ENCODE data around the gene TMOD1. TPM values are rescaled to one million over a fixed set of nuclear protein-coding genes. Genes with fewer than 3 reads are reported as not detected.
"Not testable (repeated sequence)": the region's sequence is repeated elsewhere in the genome, so short reads cannot be mapped to it uniquely, and the experiment has no call there.

Gene TMOD1
- total RNA-seq, 1 experiment from 2014 or later = 3.0 TPM

DNA sequence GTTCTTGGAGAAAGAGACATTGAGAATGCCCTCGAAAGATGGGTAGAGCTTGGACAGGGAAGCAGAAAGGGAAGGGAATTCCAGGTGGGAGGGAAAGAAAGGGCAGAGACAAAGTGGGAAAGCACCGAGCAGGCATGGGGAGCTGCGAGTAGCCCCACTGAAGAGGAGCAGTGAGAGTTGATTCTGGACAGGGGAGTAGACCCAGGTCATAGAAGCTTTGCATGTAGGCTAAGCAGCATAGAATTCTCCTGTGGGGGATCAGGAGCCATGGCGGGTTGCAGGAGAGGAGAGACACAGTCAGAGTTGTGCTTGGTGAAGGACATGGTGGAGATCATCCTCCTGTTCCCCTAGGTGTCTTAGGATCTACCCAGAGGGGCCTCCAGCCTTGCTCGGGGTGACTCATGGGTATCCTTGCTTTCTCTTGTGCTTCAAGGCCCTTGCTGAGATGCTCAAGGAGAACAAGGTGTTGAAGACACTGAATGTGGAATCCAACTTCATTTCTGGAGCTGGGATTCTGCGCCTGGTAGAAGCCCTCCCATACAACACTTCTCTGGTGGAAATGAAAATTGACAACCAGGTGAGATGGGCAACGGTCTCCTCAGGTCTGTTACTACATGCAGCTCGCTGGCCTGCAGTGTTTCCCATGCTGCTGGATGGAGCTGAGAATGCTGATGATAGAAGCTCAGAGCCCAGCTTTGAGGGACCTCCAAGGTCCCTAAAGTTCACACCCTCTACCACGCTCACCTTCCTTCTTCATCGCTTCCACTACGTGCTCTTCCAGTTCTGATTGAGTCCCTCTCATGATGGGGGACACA lies 67.2 kb downstream of the TMOD1 start:
- DNase-seq (ENCODE audit: low read depth, low spot score) = no peak
- in situ Hi-C loops (cut with HindIII; ENCODE audit: low pct_unique_long_range_greater_than_20kb, low sequenced_read_pairs) = no loop called here

DNA sequence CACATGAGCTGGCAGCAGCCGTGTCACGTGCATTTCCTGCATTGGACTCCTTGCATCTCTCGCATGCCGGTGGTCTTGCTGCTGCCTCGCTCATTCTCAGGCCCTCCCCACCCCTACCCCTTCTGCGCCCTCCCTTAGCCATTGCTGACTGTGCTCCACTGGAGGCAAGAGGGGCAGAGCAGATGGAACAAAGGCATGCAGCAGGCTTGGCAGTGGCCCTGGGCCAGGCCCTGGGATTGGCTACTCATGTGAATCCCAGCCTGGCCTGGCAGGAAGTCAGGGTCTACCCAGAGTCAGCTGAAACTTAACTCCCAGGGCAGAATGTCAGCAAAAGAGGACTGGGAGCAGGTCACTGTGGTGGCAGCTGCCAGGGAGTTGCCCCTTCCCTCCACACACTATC lies 69.4 kb downstream of the TMOD1 start:
- in situ Hi-C loops (cut with HindIII; ENCODE audit: low pct_unique_long_range_greater_than_20kb, low sequenced_read_pairs) = no loop called here
- DNase-seq (ENCODE audit: low read depth, low spot score) = peak; percentile 42

DNA sequence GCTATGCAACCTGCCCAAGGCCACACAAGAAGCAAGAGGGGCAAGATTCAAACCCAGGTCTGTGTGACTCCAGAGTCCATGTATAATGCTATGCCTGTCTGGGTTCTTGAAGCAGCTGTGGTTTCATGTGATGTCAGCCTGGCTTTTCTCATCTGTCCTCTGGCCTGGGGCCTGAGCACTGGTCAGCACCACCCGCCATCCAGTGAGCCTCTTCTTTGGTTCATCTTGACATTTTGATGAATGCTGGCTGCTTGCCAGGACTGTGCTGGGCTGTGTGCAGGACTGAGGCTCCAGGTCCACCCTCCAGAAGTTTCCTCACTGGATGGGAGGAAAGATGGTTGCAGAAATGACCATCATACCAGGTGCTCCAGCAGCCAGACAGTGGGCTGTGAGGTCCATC lies 70.2 kb downstream of the TMOD1 start:
- in situ Hi-C loops (cut with HindIII; ENCODE audit: low pct_unique_long_range_greater_than_20kb, low sequenced_read_pairs) = no loop called here
- DNase-seq (ENCODE audit: low read depth, low spot score) = peak; percentile 60

DNA sequence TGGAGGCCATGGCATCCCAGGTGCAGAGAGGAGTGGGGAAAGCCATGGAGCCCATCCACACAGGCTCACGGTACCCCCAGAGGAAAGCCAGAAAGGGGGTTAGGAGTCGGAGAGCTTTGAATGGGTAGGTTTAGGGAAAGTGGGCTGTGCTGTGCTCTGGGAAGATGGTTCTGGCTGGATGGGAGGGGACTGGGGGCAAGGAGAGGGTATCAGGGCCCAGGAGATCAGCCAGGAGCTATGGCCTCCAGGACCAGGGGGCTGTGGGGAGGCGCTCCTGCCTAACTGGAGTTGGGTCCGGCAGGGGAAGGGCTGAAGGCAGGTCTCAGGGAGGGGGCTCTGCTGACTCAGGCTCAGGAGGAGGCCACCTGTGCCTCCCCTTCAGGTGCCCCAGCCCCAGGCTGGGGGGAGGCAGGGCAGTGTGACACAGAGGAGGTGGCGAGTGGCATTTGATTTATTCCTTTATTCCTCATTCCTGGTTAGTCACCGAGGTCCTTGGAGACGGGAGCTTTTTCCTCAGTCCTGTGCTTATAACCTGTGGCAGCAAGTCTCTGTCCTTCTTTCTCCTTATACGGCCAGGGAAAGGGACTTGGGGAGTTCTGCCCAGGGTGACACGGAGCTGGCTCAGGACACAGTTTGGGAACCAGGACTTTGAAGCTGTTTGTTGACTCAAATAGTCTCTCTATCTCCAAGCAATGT lies 70.9 kb downstream of the TMOD1 start:
- no peak for DNase-seq (ENCODE audit: low read depth, low spot score)
- in situ Hi-C loops (cut with HindIII; ENCODE audit: low pct_unique_long_range_greater_than_20kb, low sequenced_read_pairs) = no loop called here

DNA sequence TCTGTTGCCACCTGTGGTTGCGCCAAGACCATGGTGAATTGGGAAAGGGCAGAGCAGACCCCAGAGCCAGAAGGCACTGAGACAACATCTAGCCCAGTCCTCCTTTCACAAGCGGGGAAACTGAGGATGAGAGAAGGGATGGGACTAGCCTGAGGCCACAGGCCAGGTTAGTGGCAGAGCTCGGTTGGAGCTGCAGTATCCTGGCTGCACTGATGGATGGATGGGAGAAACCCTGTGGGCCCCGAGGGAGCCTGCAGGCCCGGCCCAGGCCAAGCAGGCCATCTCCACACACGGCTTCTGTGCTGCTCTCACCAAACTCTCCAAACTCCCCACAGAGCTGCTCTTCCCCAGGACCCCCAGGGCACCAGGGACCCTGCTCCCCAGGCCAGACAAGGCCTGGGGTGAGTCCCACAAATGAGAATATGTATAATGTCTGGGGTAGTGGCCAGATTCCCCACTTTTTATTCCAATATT lies 71.5 kb downstream of the TMOD1 start:
- no peak for DNase-seq (ENCODE audit: low read depth, low spot score)
- in situ Hi-C loops (cut with HindIII; ENCODE audit: low pct_unique_long_range_greater_than_20kb, low sequenced_read_pairs) = no loop called here

DNA sequence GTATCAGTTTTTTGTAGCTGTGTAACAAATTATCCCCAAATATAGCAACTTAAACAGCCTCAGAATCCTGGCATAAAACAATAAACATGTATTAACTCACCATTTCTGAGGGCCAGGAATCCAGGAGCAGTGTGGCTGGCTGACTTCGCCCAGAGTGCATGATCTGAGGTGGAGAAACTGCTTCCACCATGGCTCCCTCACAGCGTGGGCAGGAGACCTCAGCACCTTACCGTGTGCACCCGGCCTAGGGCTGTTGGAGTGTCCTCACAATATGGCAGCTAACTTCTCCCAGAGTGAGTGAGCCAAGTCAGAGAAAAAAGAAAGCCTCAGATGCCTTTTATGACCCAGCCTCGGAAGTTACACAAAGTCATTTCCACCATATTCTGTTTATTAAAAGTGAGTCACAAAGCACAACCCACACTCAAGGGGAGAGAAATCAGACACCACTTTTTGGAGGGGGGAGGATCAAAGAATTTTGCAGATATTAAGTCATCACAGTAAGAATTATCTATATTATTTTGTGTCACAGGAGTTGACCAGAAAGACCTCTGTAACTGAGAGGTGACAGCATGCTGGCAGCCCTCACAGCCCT lies 72.1 kb downstream of the TMOD1 start:
- in situ Hi-C loops (cut with HindIII; ENCODE audit: low pct_unique_long_range_greater_than_20kb, low sequenced_read_pairs) = no loop called here
- no peak for DNase-seq (ENCODE audit: low read depth, low spot score)

DNA sequence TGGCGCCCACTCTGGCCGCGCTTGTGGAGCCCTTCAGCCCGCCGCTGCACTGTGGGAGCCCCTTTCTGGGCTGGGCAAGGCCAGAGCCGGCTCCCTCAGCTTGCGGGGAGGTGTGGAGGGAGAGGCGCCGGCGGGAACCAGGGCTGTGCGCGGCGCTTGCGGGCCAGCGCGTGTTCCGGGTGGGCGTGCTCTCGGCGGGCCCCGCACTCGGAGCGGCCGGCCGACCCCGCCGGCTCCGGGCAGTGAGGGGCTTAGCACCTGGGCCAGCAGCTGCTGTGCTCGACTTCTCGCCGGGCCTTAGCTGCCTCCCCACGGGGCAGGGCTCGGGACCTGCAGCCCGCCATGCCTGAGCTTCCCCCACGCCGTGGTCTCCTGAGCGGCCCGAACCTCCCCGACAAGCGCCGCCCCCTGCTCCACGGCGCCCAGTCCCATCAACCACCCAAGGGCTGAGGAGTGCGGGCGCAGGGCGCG lies 72.7 kb downstream of the TMOD1 start:
- in situ Hi-C loops (cut with HindIII; ENCODE audit: low pct_unique_long_range_greater_than_20kb, low sequenced_read_pairs); DNase-seq (ENCODE audit: low read depth, low spot score): not testable (repeated sequence)

DNA sequence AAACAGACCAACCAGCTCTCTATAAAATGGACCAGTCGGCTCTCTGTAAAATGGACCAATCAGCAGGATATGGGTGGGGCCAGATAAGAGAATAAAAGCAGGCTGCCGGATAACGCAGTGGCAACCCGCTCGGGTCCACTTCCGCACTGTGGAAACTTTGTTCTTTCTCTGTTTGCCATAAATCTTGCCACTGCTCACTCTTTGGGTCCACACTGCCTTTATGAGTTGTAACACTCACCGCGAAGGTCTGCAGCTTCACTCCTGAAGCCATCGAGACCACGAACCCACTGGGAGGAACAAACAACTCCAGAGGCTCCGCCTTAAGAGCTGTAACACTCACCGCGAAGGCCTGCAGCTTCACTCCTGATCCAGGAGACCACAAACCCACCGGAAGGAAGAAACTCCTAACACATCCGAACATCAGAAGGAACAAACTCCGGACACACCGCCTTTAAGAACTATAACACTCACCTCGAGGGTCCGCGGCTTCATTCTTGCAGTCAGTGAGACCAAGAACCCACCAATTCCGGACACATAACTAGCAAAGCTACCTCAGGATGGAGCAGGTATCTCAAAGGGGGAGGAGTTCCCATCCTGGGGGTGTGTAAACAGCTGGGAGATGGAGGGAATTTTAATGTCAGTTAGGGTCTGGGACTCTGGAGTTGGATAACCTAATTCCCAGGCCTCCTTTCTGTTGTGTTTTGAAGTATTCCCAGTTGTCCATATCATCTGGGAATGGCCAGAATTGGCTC lies 73.6 kb downstream of the TMOD1 start:
- in situ Hi-C loops (cut with HindIII; ENCODE audit: low pct_unique_long_range_greater_than_20kb, low sequenced_read_pairs); DNase-seq (ENCODE audit: low read depth, low spot score): not testable (repeated sequence)

DNA sequence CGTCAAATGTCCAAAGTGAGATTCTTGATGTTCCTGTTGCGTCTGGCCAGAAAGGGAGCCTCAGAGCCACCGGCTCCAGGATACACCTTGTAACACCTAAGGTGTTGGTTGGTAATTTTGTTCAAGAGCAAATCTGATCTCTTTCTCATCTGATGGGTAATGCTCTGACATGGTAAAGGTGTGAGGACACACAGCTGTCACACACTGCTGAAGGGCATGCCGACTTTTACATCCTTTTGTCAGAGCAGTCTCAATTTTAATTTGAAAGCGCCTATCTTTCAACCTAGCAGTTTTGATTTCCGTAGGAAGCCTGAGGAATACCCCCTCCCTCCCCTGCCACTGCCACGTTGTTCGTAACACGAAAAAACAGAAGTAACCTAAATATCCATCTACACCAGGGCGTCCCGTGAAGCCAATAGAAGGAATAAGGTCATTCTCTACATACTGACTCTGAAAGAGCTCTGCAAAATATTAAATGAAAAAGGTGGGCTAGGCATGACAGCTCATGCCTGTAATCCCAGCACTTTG lies 74.3 kb downstream of the TMOD1 start:
- in situ Hi-C loops (cut with HindIII; ENCODE audit: low pct_unique_long_range_greater_than_20kb, low sequenced_read_pairs) = no loop called here
- DNase-seq (ENCODE audit: low read depth, low spot score) = no peak

DNA sequence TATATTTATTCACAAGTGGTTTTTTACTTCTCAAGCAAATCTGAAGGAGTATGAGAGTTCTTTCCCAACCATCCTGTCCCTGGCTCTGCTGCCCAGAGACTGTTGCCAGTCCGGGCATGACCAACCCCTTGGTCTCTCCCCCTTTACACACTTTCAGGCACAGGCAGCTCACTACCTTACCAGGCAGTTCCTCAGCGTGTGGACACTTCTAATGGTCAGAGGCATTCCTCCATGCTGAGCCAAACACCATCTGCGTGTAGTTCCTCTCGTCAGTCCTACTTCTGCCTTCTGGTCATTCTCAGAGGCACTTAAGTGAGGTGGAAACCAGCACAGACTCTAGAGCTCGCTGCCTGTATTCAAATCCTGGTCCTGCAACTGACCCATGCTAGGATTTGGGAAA lies 75.6 kb downstream of the TMOD1 start:
- in situ Hi-C loops (cut with HindIII; ENCODE audit: low pct_unique_long_range_greater_than_20kb, low sequenced_read_pairs) = no loop called here
- DNase-seq (ENCODE audit: low read depth, low spot score) = no peak

DNA sequence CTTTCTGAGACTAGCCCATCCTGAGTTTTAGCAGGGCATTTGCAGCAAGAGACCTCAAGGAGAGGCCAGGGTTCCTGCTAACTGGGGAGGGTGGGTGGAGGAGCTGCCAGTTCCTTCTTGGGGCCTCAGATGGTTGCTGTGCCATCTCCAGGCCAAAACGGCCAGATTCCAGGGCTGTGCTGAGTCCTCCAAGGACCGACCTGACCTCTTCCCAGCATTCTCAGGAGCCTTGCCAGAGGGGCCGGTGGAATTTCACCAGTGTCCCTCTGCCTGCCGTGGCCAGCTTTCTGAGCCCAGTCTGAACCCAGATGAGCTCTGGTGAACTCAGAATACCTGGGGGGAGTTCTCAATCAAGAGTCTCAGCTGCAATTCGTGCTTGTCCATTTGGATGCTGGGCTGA lies 77.4 kb downstream of the TMOD1 start:
- in situ Hi-C loops (cut with HindIII; ENCODE audit: low pct_unique_long_range_greater_than_20kb, low sequenced_read_pairs) = no loop called here
- no peak for DNase-seq (ENCODE audit: low read depth, low spot score)

DNA sequence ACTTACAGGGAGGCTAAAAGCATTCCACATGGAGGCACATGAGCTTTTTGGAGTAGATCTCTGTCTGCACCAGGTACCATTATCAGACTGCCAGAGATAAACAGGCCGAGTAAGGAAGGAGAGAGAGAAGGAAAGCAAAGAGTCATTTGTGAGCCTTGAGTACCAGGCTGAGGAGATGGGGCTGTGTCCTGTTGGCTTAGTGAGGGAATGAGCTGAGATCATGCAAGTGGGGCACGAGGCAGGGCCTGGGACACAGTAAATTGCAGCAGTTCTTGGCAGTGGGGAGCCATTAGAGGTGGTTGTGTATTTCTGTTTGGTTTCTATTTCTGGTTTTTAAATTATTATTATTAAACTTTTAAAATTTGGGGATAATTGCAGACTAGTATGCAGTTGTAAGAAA lies 78.4 kb downstream of the TMOD1 start:
- in situ Hi-C loops (cut with HindIII; ENCODE audit: low pct_unique_long_range_greater_than_20kb, low sequenced_read_pairs) = no loop called here
- no peak for DNase-seq (ENCODE audit: low read depth, low spot score)

DNA sequence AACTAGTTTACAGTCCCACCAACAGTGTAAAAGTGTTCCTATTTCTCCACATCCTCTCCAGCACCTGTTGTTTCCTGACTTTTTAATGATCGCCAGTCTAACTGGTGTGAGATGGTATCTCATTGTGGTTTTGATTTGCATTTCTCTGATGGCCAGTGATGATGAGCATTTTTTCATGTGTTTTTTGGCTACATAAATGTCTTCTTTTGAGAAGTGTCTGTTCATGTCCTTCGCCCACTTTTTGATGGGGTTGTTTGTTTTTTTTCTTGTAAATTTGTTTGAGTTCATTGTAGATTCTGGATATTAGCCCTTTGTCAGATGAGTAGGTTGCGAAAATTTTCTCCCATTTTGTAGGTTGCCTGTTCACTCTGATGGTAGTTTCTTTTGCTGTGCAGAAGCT lies 80.1 kb downstream of the TMOD1 start:
- DNase-seq (ENCODE audit: low read depth, low spot score); in situ Hi-C loops (cut with HindIII; ENCODE audit: low pct_unique_long_range_greater_than_20kb, low sequenced_read_pairs): not testable (repeated sequence)

DNA sequence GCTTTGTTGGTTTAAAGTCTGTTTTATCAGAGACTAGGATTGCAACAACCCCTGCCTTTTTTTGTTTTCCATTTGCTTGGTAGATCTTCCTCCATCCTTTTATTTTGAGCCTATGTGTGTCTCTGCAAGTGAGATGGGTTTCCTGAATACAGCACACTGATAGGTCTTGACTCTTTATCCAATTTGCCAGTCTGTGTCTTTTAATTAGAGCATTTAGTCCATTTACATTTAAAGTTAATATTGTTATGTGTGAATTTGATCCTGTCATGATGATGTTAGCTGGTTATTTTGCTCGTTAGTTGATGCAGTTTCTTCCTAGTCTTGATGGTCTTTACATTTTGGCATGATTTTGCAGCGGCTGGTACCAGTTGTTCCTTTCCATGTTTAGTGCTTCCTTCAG lies 83.3 kb downstream of the TMOD1 start:
- in situ Hi-C loops (cut with HindIII; ENCODE audit: low pct_unique_long_range_greater_than_20kb, low sequenced_read_pairs); DNase-seq (ENCODE audit: low read depth, low spot score): not testable (repeated sequence)

DNA sequence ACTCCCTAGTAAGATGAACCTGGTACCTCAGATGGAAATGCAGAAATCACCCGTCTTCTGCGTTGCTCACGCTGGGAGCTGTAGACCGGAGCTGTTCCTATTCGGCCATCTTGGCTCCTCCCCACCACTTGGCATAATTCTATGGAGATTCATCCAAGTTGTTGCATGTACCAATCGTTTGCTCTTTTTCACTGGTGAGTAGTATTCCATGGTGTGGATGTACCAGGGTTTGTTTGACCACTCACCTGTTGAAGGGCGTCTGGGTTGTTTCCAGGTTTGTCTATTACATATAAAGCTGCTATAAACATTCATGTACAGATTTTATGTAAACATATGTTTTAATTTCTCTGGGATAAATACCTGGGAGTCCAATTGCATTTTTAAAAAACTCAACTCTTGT lies 85.4 kb downstream of the TMOD1 start:
- in situ Hi-C loops (cut with HindIII; ENCODE audit: low pct_unique_long_range_greater_than_20kb, low sequenced_read_pairs) = not testable (repeated sequence)

DNA sequence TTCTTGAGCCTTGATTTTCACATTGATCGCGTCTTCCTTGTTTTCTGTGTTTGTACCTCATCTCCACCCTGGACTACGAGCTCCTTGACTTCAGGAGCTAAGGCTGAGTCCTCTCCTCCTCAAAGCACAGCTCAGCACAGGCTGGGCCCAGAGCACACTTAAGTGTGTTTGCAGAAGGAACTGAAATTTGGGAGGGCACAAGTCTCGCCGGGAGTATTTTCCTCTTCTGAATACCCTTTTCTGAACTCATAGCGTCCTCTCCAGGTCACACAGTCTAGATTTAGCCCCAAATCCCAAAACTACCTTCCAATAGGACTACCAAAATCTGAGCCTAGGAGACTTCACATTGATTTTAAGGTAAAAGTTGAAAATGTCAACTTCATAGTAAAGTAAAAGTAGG lies 90.1 kb downstream of the TMOD1 start:
- in situ Hi-C loops (cut with HindIII; ENCODE audit: low pct_unique_long_range_greater_than_20kb, low sequenced_read_pairs) = no loop called here
- no peak for DNase-seq (ENCODE audit: low read depth, low spot score)

More for the DNA sequence above, 85.4 kb downstream of the TMOD1 start:
- DNase-seq (ENCODE audit: low read depth, low spot score) = not testable (repeated sequence)

DNA sequence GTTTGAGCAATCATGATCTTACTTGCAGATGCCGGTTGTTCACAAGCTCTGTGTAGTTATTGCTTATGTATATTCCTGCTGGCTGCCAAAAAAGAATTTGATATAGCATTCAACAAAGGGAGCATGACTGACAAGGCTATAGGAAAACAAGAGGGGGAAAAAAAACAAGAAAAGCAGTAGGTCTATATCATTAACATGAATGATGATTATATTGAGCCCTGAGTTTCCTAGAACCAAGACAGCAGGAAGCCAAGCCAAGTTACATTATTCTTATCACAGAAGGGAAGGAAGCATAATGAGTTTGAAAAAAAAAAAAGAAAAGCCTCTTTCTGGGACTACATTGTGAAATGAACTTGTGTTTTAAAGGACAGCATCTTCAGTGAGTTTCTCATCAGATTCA lies 90.7 kb downstream of the TMOD1 start:
- in situ Hi-C loops (cut with HindIII; ENCODE audit: low pct_unique_long_range_greater_than_20kb, low sequenced_read_pairs) = no loop called here
- no peak for DNase-seq (ENCODE audit: low read depth, low spot score)

DNA sequence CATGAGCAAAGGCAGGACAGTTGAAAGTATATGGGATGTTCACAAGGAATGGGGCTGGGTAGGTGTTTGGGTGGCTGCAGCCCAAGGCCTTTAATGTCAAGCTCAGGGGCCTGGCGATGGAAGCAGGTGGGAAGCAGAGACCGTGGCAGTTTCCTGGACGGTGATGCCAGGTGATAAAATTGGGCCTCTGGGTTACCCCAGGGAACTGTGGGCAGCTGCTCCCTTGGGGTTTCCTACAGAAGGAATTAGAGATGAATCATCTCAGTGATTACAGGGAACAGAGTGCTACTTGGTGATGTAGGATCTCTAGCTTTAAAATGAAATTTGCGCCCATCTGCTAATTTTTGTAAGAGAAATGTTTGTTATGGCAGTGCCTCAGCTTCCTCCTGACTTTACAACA lies 92.5 kb downstream of the TMOD1 start:
- in situ Hi-C loops (cut with HindIII; ENCODE audit: low pct_unique_long_range_greater_than_20kb, low sequenced_read_pairs) = no loop called here
- no peak for DNase-seq (ENCODE audit: low read depth, low spot score)
